ENCODE results near the gene KCNMB3. TPM values are rescaled to one million over a fixed set of nuclear protein-coding genes. Genes with fewer than 3 reads are reported as not detected.
"Not testable (repeated sequence)": the region's sequence is repeated elsewhere in the genome, so short reads cannot be mapped to it uniquely, and the experiment has no call there.

The KCNMB3 gene
- total RNA-seq, 6 donors from 2014 or later: 1.3 to 3.1 (median 2.0) TPM

DNA sequence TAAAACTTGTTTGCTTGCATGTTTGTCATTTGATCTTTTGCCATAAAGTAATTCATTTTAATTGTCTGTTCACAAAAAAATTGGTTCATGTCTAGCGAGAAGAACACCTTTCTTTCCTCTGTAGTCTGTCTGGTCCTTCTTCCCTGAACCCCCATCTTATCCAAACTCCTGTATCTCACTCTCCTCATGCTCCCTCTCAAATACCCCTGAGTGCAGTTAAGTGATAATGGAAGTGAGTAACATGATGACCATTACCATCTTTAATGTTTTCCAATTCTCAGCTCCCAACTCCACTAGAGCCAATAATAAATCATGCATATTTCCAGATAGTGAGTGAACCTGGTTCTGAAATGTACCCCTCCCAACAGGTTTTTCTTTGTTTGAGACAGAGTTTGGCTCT, 14.2 kb upstream of the KCNMB3 start:
- WGBS, 2 donors: 95 to 100% methylated on average over 1 of the region's 1 CpG
- DNase-seq: no peak
- Histone ChIP-seq H3K27ac (no peak overlapping the region), H3K27me3 (no peaks in the 10 kb centered on the region), H3K9me3 (peaks cover 0 to under 1% (median 0%) of the 10 kb centered on the region in 4 donors), H3K4me1 (peaks cover 0 to 9% (median 0%) of the 10 kb centered on the region in 4 donors), H3K36me3 (no peaks in the 10 kb centered on the region), H3K4me3 (no peak overlapping the region)
- TF ChIP-seq, protein P1, sequence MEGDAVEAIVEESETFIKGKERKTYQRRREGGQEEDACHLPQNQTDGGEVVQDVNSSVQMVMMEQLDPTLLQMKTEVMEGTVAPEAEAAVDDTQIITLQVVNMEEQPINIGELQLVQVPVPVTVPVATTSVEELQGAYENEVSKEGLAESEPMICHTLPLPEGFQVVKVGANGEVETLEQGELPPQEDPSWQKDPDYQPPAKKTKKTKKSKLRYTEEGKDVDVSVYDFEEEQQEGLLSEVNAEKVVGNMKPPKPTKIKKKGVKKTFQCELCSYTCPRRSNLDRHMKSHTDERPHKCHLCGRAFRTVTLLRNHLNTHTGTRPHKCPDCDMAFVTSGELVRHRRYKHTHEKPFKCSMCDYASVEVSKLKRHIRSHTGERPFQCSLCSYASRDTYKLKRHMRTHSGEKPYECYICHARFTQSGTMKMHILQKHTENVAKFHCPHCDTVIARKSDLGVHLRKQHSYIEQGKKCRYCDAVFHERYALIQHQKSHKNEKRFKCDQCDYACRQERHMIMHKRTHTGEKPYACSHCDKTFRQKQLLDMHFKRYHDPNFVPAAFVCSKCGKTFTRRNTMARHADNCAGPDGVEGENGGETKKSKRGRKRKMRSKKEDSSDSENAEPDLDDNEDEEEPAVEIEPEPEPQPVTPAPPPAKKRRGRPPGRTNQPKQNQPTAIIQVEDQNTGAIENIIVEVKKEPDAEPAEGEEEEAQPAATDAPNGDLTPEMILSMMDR (IDR thresholded peaks at IDR 0.05): no peak
- no peak for TF ChIP-seq EP300 (IDR thresholded peaks at IDR 0.05)
- no peak for TF ChIP-seq POLR2A (IDR thresholded peaks at IDR 0.05)
- TF ChIP-seq POLR2AphosphoS5 (IDR thresholded peaks at IDR 0.05): no peak
- ATAC-seq (ENCODE audit: low FRiP score in 2 of 2): no peak

DNA sequence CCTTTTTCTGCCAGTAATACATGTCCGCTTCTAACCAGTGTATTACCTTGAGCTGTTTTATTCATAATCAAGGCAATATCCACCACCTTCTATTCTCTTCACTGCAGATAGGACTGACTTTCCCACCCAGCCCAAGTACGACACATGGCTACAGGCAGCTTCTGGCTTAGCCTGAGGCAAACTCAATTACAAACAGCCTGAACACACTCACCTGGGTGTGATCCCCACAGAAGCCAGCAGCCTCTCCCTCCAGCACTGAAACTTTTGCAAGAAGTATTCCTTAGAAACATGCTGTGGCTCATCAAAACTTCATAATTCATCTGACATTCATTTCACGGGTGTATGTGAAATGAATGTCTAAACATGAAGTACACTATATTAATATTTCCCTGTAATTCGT, 13.5 kb upstream of the KCNMB3 start:
- Histone ChIP-seq H3K36me3 (no peaks in the 10 kb centered on the region), H3K4me3 (no peak overlapping the region), H3K27ac (no peak overlapping the region), H3K27me3 (no peaks in the 10 kb centered on the region), H3K4me1 (peaks cover 0 to 9% (median 0%) of the 10 kb centered on the region in 4 donors), H3K9me3 (peaks cover 0 to 3% (median 1%) of the 10 kb centered on the region in 4 donors)
- 69 to 74% methylated on average over 4 of the region's 4 CpGs for WGBS, 2 donors
- ATAC-seq (ENCODE audit: low FRiP score in 2 of 2): no peak
- no peak for DNase-seq
- TF ChIP-seq, protein P1 (IDR thresholded peaks at IDR 0.05): no peak
- TF ChIP-seq POLR2AphosphoS5 (IDR thresholded peaks at IDR 0.05): no peak
- TF ChIP-seq POLR2A (IDR thresholded peaks at IDR 0.05): no peak
- TF ChIP-seq EP300 (IDR thresholded peaks at IDR 0.05): no peak

DNA sequence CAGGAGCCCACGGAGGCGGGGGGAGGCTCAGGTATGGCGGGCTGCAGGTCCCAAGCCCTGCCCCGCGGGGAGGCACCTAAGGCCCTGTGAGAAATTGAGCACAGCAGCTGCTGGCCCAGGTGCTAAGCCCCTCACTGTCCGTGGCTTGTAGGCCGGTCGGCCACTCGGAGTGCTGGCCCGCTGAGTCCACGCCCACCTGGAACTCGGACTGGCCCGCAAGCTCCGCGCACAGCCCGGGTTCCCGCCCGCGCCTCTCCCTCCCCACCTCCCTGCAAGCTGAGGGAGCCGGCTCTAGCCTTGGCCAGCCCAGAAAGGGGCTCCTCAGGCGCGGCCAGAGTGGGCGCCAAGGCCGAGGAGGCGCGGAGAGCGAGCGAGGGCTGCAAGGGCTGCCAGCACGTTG, 12.2 kb upstream of the KCNMB3 start:
- WGBS, 2 donors: 98 to 99% methylated on average over 22 to 24 of the region's 29 CpGs
- Histone ChIP-seq H3K27ac (no peak overlapping the region), H3K36me3 (no peaks in the 10 kb centered on the region), H3K4me1 (peaks cover 0 to 9% (median 0%) of the 10 kb centered on the region in 4 donors), H3K9me3 (peaks cover 0 to 9% (median 2%) of the 10 kb centered on the region in 4 donors), H3K4me3 (no peak overlapping the region), H3K27me3 (no peaks in the 10 kb centered on the region)
- peak in 1 of 2 donors; percentile 80 for DNase-seq
- no peak for TF ChIP-seq EP300 (IDR thresholded peaks at IDR 0.05)
- TF ChIP-seq, protein P1 (IDR thresholded peaks at IDR 0.05): no peak
- no peak for TF ChIP-seq POLR2A (IDR thresholded peaks at IDR 0.05)
- no peak for TF ChIP-seq POLR2AphosphoS5 (IDR thresholded peaks at IDR 0.05)
- ATAC-seq (ENCODE audit: low FRiP score in 2 of 2): no peak

DNA sequence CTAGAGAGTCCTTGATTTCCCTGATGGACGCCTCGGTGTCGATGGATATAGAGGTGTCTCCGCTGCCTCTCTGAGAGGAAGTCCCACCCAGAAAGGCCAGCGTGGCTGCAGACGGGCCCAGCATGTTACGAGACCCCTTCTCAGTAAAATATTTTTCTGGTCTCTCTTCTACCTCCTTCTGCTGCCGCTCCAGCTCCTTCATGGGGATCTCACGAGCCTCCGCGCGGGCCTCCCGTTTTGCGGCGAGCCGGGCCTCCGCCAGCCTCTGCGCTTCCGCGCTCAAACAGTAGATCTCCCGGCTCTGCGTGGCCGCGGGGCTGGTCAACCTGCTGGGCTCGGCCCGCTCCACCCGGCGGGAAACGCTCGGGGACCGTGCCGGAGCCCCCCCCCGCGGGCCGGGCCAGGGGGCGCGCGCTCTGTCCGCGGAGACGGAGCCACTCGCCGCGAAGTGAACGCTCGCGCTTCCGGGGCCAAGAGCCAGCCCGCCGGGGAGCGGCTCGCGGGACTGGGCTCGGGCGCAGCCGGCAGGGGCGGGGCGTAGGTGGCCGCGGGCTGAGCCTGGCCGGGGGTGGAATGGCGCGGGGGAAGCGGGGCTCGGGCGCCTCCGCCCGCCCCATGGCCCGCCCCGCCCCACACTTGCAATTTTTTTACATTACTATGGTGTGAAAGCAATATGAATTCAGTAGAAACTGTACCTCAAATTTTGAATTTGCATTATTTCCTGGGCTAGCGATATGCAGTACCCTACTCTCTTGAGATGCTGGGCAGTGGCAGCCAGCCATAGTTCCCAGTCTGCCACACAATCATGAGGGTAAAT, 10.2 kb upstream of the KCNMB3 start:
- Histone ChIP-seq H3K27ac (peak overlapping the region in 3 of 4 donors; percentile 46 to 84 (median 58)), H3K4me1 (peaks cover 0 to 9% (median 0%) of the 10 kb centered on the region in 4 donors), H3K4me3 (peak overlapping the region; percentile 31 to 73 (median 66)), H3K9me3 (peaks cover 0 to 9% (median 2%) of the 10 kb centered on the region in 4 donors), H3K27me3 (no peaks in the 10 kb centered on the region), H3K36me3 (no peaks in the 10 kb centered on the region)
- WGBS, 2 donors: 13 to 55% methylated on average over 17 to 57 of the region's 71 CpGs
- DNase-seq (peak; percentile 77 to 96), ATAC-seq (ENCODE audit: low FRiP score in 2 of 2) (peak; percentile 94 to 99)
- TF ChIP-seq POLR2A (IDR thresholded peaks at IDR 0.05) (peak in 2 of 4 donors; percentile 36 to 63), POLR2AphosphoS5 (IDR thresholded peaks at IDR 0.05) (peak; percentile 14 to 28), EP300 (IDR thresholded peaks at IDR 0.05) (no peak)
- TF ChIP-seq, protein P1 (IDR thresholded peaks at IDR 0.05): no peak

DNA sequence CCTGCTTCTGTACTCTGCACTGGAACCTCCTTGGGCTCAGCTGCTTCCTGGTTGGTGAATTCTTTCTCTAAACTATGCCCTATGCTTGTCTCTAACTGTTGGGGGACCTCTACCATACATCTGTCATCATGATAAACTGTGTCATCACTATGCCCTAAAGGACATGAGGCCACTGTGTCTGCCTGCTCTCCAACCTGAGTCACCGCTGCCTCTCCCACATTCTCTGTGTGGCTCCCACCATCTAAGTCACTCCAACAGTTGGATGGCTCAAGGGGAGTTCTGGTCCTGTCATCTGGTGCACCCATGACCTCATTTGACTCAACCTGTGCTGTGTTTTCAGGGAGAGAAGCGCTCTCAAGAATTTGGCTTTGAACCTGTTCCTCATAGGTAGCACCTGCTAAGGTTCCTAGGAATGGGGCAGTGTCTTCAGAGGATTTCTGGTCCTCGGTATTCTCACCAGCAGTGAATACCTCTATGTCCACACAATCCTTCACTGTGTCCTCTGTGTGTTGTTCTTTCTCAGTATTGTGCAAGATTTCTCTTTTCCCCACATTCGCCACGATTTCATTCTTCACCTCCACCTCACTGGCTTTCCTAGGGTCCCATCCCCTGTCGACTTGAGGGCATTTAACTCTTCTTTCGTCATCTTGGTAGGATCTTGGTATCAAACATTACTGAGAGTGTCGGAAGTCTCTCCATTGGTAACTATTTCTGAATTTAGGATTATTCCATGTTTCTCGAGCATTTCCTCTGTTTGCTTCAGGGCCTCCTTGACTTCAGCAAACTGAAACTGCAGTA, 9.2 kb upstream of the KCNMB3 start:
- not testable (repeated sequence) for ATAC-seq (ENCODE audit: low FRiP score in 2 of 2); H3K27ac ChIP-seq; H3K27me3 ChIP-seq; H3K36me3 ChIP-seq; H3K9me3 ChIP-seq; DNase-seq; H3K4me1 ChIP-seq
- 96 to 97% methylated on average over 9 of the region's 9 CpGs for WGBS, 2 donors
- peak overlapping the region in 3 of 4 donors; percentile 64 to 73 (median 69) for H3K4me3 ChIP-seq

All from upper lobe of left lung (tissue), 6 donors.